Measurements from ENCODE around the gene KLK1. TPM values are rescaled to one million over a fixed set of nuclear protein-coding genes. Genes with fewer than 3 reads are reported as not detected.

Gene KLK1
- total RNA-seq, 4 donors from 2014 or later = 1.0 to 1.4 (median 1.3) TPM; not detected in 1

DNA sequence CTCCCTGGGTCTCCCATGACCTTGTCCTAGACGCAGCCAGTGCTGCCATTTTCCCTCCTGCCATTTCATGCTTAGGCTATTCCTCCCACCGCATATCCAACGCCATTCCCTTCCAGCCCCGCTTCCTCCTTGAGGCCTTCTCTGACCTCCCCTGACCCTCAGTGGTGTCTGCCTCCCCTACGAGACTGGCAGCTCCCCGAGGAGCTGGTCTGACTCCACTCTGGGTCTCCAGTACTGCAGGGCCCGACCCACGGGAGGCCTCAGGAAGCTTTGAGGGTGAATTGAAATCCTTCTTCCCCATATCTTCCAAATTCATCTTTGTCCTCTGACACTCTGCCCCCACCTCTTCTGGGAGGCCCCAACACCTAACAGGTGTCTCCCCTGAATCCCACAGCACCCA is 9.1 kb upstream of the KLK1 start:
- TF ChIP-seq, protein P1, sequence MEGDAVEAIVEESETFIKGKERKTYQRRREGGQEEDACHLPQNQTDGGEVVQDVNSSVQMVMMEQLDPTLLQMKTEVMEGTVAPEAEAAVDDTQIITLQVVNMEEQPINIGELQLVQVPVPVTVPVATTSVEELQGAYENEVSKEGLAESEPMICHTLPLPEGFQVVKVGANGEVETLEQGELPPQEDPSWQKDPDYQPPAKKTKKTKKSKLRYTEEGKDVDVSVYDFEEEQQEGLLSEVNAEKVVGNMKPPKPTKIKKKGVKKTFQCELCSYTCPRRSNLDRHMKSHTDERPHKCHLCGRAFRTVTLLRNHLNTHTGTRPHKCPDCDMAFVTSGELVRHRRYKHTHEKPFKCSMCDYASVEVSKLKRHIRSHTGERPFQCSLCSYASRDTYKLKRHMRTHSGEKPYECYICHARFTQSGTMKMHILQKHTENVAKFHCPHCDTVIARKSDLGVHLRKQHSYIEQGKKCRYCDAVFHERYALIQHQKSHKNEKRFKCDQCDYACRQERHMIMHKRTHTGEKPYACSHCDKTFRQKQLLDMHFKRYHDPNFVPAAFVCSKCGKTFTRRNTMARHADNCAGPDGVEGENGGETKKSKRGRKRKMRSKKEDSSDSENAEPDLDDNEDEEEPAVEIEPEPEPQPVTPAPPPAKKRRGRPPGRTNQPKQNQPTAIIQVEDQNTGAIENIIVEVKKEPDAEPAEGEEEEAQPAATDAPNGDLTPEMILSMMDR (IDR thresholded peaks at IDR 0.05) = no peak
- ATAC-seq (ENCODE audit: low FRiP score) (no peak), DNase-seq (ENCODE audit: low spot score) (no peak)

DNA sequence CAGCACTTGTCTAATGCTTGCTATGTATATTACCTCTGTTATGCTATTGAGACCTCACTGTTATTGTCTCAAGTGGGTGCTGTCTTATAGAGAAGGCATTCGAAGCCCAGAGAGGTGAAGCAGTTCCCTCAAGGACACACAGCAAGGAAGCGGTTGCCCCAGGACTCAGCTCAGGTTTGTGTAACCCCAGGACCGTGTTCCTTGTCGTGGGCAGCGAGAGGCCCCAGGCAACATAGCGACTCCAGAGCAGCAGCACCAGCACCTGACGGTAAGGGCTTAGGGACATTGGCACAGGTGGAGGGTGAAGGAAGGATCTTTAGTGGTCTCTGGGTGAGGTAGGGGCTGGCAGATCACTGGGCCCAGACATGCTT is 7.4 kb upstream of the KLK1 start:
- TF ChIP-seq, protein P1 (IDR thresholded peaks at IDR 0.05) = no peak
- DNase-seq (ENCODE audit: low spot score) (no peak), ATAC-seq (ENCODE audit: low FRiP score) (no peak)

DNA sequence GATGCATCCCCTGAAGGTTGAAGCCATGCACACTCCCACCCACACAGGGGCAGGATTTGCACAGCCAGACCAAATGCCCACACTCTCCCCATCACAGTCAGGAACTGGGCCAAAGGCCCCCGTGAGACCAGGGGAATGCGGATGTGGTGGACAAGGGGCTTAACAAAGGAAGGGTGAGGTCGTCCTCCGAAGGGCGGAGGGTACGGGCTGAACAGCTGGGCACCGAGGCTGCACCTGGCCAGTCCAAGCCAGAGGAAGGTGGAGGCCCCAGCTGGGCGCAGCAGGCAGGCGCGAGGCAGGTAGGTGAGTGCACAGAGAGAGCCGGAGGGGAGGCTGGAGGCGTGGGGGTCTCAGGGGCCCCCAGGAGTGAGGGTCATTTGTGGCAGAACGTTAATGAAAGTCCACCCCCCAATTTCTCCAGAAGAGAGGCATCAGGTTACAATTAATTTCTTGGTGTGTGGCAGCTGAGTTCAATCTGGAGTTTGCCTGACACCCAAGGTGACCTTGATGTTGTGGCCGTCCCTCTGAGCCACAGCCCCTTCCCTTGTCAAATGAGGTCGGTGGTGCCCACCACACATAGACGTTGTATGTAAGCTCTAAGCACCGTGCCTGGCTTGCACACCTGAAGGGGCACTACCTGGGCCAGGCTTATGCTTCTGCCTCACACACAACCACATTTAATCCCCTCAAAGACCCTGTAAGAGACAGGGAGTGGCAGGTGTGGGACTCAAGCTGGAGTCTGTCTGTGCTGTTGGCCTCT is 6.9 kb upstream of the KLK1 start:
- TF ChIP-seq, protein P1 (IDR thresholded peaks at IDR 0.05) = no peak
- ATAC-seq (ENCODE audit: low FRiP score) (no peak), DNase-seq (ENCODE audit: low spot score) (no peak)

DNA sequence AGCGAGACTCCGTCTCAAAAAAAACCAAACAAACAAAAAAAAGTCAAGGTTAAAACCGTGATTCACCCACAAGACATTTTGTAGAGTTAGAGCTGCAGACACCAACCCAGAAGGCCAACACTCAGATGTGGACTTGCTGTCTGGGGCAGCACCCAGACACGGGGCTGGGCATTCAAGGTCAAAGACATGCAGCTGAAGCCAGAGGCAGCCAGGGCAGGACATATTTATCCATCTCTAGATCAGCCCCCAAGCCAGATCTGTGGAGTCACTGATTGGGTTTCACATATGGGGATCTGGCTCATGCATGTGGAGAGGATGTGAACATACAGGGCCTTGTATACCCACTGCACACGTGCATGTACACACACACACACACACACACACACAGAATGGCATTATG is 6.2 kb upstream of the KLK1 start:
- TF ChIP-seq, protein P1 (IDR thresholded peaks at IDR 0.05) = no peak
- DNase-seq (ENCODE audit: low spot score) = no peak
- no peak for ATAC-seq (ENCODE audit: low FRiP score)

DNA sequence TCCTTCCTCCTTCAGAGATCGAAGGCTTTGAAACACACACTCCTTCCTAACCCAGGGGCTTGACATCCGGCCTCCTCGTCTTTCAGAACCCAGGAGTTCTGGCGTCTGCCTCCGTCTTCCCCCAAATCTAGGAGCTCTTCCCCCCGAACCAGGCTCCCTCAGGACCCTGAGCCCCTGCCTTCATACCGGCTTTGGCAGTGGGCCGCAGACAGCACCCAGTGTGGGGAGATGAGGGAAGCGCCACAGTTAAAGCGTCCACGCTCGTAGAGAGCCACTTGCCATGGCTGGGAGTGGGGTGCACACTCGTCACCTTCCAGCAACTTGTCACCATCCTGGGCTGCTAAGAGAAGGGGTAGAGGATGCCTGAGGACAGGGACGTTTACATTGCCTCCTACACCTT is 3.9 kb upstream of the KLK1 start:
- TF ChIP-seq, protein P1 (IDR thresholded peaks at IDR 0.05) = no peak
- no peak for ATAC-seq (ENCODE audit: low FRiP score)
- DNase-seq (ENCODE audit: low spot score) = no peak

DNA sequence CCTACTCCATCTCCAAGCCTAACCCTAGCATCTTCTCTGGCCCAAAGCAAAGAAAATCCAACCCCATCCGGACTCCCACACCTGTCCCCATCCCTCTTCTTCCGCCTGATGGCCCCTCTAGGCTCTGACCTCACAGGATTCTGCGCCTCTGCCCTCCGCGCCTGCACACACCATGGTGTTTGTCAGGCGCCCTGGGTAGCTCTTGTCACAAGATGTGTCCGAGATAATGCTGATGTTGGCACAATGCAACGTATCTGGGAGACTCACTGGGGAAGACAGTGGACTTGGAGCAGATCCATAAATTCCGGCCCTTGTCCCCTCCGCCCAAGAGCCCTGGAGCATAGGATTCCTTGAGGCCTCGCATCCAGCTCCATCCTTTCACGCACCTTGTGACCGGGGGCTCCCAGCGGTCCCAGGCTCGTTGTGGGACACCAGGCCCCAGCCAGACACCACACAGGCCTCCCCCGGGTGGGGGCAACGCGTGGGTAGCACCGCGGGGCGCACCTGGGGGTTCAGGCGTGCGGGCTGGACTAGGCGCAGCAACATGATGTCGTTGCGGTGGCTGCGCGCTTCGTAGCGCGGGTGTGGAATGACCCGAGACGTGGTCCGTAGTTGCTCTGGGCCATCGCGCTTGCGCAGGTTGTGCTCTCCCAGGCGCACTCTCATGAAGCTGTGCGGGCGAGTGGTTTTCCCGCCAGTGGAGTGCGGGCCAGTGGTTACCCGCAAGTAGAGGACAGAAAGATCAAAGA is 3.1 kb upstream of the KLK1 start:
- ATAC-seq (ENCODE audit: low FRiP score) = no peak
- TF ChIP-seq, protein P1 (IDR thresholded peaks at IDR 0.05) = no peak
- DNase-seq (ENCODE audit: low spot score) = no peak

Measured in omental fat pad (tissue), 4 donors.